Stomach (tissue), 4 donors: ENCODE data around the gene CARD19.

ENCODE experiments used
- CTCF ChIP-seq, 7 experiments: fragments of 450-650 bp in 4 of 7; fragments of 200-600 bp in 3 of 7; sonication (generic) in 3 of 7; IDR thresholded peaks; one replicate each; pipeline ENCODE4 v1.5.1; 2016 to 2019; ENCODE audit warnings: antibody characterized with exemption in 7 of 7, control low read depth in 2 of 7, mild to moderate bottlenecking in 1 of 7
- EP300 ChIP-seq: sonication (generic); formaldehyde crosslinking; IDR thresholded peaks from one replicate; pipeline ENCODE4 v1.6.1; 2017; ENCODE audit warnings: antibody characterized with exemption

- no peak for TF ChIP-seq CTCF (IDR thresholded peaks at IDR 0.05)
- no peak for TF ChIP-seq EP300
Observed at GRCh38 chr9:93121316-93122241, 25.6 kb downstream of the CARD19 start.
